AG20443 (cell line): ENCODE measurements around the gene PHKG1.
A peak's percentile ranks its signal among the peaks of the same experiment; 100 is the strongest.
"Not testable (repeated sequence)": the region's sequence is repeated elsewhere in the genome, so short reads cannot be mapped to it uniquely, and the experiment has no call there.

Experiments used
- DNase-seq: peaks from one replicate; pipeline ENCODE4 v3.0.0; 2012; ENCODE audit warnings: low spot score, mixed read lengths

The PHKG1 gene

DNA sequence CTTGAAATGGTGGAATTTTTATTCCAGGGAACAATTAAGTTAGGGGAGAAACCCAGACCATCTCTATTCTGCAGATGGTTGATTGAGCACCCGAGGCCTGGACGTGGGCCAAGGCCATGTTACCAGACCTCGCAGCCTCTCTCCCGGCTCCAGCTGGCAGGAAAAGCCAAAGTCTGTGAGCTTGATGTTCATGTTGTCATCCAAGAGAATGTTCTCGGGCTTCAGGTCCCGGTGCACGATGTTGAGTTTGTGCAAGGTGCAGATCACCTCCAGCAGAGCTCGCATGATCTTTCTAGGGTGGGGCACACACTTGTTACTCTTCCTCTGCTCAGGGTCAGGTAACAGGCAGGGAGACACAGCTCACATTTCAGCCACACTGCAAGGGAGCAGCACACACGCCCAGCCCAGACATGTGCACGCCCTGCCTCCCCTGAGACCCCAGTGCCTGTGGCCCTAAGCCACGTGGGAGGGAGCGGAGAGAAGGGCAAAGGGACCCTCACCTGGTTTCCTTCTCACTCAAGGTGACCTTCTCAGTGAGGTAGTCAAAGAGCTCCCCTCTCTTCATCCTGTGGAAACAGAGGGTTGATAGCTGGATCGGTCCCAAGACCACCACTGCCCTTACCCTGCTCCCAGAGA lies 9.5 kb downstream of the PHKG1 start:
- DNase-seq, result no peak

GRCh38 chr7:56081626-56082340 lies 11.0 kb downstream of the PHKG1 start:
- DNase-seq, result no peak

DNA sequence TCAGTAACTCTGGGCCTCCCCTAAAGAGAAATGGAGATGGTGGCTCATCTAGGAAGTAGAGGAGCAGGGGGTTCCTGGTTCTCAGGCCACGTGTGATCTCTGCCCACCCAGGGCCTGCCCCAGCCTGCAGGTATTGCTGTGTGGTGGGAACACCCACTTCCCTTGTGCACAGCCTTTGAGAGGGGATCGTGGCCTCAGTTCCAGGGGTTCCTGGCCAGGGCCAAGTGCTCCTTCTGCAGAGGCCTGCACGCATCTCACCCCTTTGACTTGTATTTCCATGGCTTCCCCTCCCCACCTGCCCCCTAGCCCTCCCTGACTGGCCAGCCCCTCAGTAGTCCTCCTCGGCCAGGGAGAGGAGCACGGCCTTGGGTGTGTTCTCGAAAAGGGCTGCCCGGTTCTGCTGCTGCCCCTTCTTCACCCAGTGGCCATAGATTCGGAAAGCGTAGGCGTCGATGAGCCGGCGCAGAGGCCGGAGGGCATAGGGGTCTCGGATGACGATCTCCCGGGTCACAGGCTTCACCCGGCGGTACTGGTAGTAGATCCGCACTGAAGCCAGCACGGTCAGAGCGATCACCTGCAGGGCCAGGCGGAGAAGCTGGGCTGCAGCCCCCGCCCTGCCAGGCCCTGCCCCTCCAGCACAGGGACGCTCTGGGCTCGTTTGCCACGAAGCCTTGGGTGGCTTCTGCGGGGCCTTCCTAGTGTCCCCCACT lies 11.9 kb downstream of the PHKG1 start:
- not testable (repeated sequence) for DNase-seq

DNA sequence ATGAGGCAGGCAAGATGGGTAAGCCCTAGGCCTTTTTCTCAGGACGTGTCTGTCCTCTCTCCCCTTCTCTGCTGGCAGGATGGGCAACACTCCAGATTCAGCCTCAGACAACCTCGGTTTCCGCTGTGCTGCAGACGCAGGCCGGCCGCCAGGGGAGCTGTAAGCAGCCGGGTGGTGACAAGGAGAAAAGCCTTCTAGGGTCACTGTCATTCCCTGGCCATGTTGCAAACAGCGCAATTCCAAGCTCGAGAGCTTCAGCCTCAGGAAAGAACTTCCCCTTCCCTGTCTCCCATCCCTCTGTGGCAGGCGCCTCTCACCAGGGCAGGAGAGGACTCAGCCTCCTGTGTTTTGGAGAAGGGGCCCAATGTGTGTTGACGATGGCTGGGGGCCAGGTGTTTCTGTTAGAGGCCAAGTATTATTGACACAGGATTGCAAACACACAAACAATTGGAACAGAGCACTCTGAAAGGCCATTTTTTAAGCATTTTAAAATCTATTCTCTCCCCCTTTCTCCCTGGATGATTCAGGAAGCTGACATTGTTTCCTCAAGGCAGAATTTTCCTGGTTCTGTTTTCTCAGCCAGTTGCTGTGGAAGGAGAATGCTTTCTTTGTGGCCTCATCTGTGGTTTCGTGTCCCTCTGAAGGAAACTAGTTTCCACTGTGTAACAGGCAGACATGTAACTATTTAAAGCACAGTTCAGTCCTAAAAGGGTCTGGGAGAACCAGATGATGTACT lies 13.1 kb downstream of the PHKG1 start:
- peak; percentile 86 for DNase-seq

DNA sequence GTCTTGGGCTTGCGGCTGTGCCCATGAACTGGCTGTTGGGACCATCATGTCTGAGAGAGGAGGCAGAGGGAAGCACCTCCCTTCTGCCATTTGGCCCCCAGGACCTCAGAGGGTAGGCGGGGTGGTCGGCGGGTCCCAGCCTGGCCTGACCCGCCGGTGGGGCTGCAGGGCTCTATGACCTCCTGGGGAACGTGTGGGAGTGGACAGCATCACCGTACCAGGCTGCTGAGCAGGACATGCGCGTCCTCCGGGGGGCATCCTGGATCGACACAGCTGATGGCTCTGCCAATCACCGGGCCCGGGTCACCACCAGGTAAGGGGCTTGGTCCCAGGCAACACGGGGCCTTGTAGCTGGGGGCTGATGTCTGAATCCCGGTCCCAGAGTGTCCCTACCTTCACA lies 14.6 kb downstream of the PHKG1 start:
- no peak for DNase-seq

DNA sequence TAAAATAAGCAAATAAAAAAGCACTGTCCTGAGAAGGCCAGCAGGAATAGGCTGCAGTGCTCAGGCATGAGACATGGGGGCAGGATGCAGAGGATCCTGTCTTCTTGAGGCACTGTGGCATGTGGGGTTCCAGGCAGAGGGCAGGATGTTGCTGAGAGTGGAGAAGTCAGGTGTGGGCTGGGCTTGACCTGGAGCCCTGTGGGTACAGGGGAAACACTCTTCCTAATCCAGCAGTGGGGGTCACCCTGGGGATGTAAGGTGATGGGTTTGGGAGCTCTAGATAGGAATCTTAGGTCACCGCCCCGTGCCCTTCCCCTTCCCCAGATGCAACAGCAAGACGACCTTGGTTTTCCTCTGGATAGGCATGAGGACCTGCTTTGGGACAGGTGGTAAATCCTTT lies 15.1 kb downstream of the PHKG1 start:
- no peak for DNase-seq

GRCh38 chr7:56074371-56074791 lies 18.4 kb downstream of the PHKG1 start:
- peak; percentile 86 for DNase-seq

GRCh38 chr7:56066376-56066775 lies 26.4 kb downstream of the PHKG1 start:
- not testable (repeated sequence) for DNase-seq

- DNase-seq, result peak; percentile 100
These were observed 28.7 kb downstream of the PHKG1 start, which contains the start of gene SUMF2 for GRCh38 chr7:56063882-56064625. SUMF2 (plus strand) TSS chr7:56064286; CDS start chr7:56064312, 26 bp downstream.

DNA sequence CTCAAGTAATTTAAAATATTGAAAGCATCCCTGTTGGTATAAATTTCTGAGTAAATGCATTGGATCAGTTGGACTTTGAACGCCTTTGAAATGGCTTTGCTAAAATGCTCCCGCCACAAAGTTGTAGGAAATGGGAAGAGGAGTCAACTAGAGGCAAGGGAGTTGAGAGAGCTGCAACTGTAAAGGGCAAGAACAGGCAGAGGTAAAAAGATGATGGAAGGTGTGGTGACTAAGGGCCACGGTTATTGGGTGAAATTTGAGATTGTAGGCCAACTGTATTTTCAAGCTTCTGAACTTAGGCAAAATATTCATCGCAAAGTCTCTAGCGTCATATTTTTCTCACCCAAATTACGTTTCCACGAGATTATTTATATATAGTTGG lies 29.3 kb downstream of the PHKG1 start:
- no peak for DNase-seq

DNA sequence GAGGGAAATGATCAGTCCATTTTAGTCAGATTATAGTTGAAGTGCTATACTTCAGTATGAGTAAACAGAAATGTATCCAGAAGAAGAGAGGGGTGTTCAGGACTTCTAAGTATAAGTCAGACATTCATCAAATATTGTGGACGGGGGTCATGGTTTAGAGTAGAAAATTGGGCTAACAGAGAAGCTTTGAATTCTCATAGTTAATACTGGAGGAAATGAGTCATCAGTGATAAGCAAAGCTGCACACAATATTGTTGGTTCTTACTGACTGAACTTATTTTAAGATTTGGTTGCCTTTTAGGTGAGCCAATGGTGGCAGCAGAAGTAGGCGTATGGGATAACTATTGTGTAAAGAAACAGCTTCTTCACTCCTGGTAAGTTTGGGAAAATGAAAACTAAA lies 30.4 kb downstream of the PHKG1 start:
- no peak for DNase-seq

DNA sequence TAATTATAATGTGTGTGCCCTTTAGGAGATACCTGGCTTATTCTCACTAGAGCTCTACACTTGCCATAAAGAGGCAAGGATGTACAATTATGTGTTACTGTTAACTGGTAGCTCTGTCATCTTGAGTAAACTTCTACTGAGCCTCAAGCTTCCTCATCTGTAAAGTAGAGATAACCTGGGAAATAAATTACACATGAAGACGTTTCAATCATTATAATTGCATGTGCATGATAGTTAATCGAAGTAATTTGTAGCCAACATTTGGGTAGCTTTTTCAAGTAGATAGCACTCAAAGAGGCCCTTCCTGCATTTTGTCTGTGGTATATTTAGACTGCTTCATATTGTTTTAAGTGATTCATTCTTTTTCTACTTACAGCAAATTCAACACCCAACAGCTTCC lies 38.8 kb downstream of the PHKG1 start:
- DNase-seq, result no peak

GRCh38 chr7:56053379-56053778 lies 39.4 kb downstream of the PHKG1 start:
- no peak for DNase-seq

DNA sequence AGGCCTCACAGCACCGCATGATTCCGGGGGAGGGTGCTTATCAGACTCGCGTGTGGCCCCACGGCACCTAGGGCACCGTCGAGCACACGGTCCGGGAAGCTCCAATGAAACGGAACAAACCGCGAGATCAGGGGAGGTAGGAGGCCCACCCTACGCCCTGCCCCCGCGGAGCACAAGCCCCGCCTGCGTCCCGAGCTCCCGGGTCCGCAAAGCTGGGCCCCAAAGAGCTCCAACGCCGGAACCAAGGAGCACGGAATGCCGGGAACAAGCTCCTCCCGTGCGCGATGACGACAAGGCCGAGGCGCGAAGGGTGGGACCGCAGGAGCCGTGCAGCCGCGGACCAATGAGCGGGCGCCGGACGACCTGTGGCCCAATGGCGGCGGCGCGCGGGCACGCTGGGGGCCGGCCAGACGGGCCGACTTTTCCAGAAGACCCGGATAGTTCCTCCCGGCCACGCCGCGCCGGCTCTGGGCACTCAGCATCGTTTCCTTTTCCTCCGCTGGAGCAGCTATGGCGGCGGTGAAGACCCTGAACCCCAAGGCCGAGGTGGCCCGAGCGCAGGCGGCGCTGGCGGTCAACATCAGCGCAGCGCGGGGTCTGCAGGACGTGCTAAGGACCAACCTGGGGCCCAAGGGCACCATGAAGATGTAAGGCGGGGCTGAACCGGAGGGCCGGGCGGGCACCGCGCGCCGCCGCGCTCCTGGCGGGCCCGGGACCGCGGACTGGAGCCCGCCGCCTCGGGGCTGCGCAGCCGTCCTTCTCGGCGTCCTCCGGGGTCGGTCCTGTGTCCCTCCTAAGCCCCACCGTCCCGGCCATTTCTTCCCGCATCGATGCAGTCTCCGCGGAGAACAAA lies 41.2 kb downstream of the PHKG1 start, which contains the start of the genes CCT6A and PSPH:
Gene CCT6A (plus strand): TSS at position 427 of the 853 bp plus-strand sequence. CDS start 84 bp downstream, at position 511.
Gene PSPH (minus strand): TSS at position 106 of the 853 bp plus-strand sequence. CDS start 30,232 bp downstream, outside the sequence.
- DNase-seq, result peak; percentile 97

DNA sequence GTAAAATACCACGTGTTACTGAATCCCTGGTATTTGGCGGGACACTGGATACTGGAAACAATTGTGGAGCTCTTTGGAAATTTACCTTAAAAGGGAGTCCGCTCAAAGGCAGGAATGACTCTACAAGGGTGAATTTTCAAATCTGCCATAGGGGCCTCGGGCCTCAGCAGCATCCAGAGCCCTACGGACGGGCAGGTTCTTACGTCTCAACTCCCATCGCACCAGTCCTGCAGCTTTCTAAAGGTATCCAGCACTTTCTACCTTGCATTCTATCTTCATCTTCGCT lies 41.8 kb downstream of the PHKG1 start:
- no peak for DNase-seq

DNA sequence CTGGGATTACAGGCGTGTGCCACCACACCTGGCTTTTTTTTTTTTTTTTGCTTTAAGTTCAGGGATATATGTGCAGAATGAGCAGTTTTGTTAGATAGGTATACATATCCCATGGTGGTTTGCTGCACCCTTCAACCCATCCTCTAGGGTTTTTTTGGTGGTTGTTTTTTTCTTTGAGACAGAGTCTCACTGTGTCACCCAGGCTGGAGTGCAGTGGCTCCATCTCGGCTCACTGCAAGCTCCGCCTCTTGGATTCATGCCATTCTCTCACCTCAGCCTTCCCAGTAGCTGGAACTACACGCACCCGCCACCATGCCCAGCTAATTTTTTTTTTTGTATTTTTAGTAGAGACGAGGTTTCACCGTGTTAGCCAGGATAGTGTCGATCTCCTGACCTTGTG lies 44.0 kb downstream of the PHKG1 start:
- DNase-seq, result not testable (repeated sequence)

DNA sequence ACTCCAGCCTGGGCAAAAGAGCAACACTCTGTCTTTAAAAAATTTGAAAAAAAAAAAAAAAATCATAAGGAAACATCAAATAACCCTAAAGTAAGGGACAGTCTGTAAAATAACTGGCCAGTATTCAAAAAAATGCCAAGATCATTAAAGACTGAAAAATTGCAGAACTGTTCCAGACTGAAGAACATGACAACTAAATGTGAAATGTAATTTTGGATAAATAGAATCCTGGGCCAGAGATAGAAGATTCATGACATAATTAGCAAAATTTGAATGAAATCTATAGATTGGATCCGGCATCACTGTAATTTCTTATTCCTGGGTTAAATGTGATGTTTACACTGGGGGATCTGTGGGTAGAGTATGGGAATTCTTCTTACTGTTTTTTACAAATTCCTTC lies 44.5 kb downstream of the PHKG1 start:
- no peak for DNase-seq

GRCh38 chr7:56047446-56048116 lies 45.2 kb downstream of the PHKG1 start:
- not testable (repeated sequence) for DNase-seq

- peak; percentile 61 for DNase-seq
These were observed 45.9 kb downstream of the PHKG1 start for GRCh38 chr7:56046721-56047445.
